ENCODE measurements around the gene EVX2.

DNA sequence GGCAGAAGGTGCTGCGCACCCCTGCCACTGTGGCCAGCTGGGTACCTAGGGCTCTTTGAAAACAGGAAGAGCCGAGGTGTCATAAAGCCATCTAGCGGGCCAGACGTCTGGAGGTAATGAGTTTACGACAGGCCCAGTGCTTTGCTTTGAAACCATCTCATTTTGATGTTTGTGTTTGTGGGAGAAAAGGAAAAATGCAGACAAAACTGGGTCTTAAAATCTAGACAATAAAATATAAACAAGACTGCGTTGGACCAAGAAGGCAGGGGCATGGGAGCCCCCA, 42.0 kb upstream of the EVX2 start:
- TF ChIP-seq, protein P1, sequence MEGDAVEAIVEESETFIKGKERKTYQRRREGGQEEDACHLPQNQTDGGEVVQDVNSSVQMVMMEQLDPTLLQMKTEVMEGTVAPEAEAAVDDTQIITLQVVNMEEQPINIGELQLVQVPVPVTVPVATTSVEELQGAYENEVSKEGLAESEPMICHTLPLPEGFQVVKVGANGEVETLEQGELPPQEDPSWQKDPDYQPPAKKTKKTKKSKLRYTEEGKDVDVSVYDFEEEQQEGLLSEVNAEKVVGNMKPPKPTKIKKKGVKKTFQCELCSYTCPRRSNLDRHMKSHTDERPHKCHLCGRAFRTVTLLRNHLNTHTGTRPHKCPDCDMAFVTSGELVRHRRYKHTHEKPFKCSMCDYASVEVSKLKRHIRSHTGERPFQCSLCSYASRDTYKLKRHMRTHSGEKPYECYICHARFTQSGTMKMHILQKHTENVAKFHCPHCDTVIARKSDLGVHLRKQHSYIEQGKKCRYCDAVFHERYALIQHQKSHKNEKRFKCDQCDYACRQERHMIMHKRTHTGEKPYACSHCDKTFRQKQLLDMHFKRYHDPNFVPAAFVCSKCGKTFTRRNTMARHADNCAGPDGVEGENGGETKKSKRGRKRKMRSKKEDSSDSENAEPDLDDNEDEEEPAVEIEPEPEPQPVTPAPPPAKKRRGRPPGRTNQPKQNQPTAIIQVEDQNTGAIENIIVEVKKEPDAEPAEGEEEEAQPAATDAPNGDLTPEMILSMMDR (conservative IDR thresholded peaks at IDR 0.05; ENCODE audit: low read depth, low read length) = no peak
- TF ChIP-seq, protein P2, sequence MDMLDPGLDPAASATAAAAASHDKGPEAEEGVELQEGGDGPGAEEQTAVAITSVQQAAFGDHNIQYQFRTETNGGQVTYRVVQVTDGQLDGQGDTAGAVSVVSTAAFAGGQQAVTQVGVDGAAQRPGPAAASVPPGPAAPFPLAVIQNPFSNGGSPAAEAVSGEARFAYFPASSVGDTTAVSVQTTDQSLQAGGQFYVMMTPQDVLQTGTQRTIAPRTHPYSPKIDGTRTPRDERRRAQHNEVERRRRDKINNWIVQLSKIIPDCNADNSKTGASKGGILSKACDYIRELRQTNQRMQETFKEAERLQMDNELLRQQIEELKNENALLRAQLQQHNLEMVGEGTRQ (IDR thresholded peaks at IDR 0.05; ENCODE audit: low read depth, low read length) = no peak
- TF ChIP-seq RCOR1 (IDR thresholded peaks at IDR 0.05; ENCODE audit: insufficient replicate concordance, low read length) (no peak), MAZ (IDR thresholded peaks at IDR 0.05; ENCODE audit: borderline replicate concordance, low read depth, low read length) (no peak), SMC3 (IDR thresholded peaks at IDR 0.05; ENCODE audit: low read depth, low read length) (no peak), POLR2A (IDR thresholded peaks at IDR 0.05; ENCODE audit: low read depth, low read length) (no peak), CEBPB (IDR thresholded peaks at IDR 0.05; ENCODE audit: low read depth, low read length) (no peak), CHD1 (IDR thresholded peaks at IDR 0.05; ENCODE audit: low read depth, low read length) (no peak), RAD21 (IDR thresholded peaks at IDR 0.05; ENCODE audit: low read length) (no peak), FOS (IDR thresholded peaks at IDR 0.05; ENCODE audit: low read depth, low read length) (no peak), RFX5 (IDR thresholded peaks at IDR 0.05; ENCODE audit: low read depth, low read length) (no peak), BHLHE40 (IDR thresholded peaks at IDR 0.05; ENCODE audit: low read depth, low read length) (no peak)

All from IMR-90 (cell line).